IMR-90 (cell line): ENCODE data around the gene SPIN1.

ENCODE experiments used
- CEBPB ChIP-seq: IDR thresholded peaks from 2 replicates; pipeline ENCODE4 v1.6.1; 2012; ENCODE audit warnings: low read depth, low read length, improper control_type of control experiment
- CHD1 ChIP-seq: IDR thresholded peaks from 2 replicates; pipeline ENCODE4 v1.6.1; 2012; ENCODE audit warnings: low read depth, low read length, improper control_type of control experiment
- ELK1 ChIP-seq: fragments of 150-350 bp; IDR thresholded peaks from 2 replicates; pipeline ENCODE4 v1.6.1; 2016; ENCODE audit warnings: low read depth, mild to moderate bottlenecking, low read length, moderate library complexity, borderline replicate concordance
- FOS ChIP-seq: fragments of 150-350 bp; IDR thresholded peaks from 2 replicates; pipeline ENCODE4 v1.6.1; 2016; ENCODE audit warnings: low read depth, low read length
- MAZ ChIP-seq: IDR thresholded peaks from 2 replicates; pipeline ENCODE4 v1.6.1; 2012; ENCODE audit warnings: low read depth, mild to moderate bottlenecking, low read length, improper control_type of control experiment, moderate library complexity, borderline replicate concordance
- MXI1 ChIP-seq: IDR thresholded peaks from 2 replicates; pipeline ENCODE4 v1.6.1; 2012; ENCODE audit warnings: low read depth, mild to moderate bottlenecking, low read length, moderate library complexity, borderline replicate concordance
- NFE2L2 ChIP-seq: fragments of 150-350 bp; IDR thresholded peaks from 2 replicates; pipeline ENCODE4 v1.6.1; 2016; ENCODE audit warnings: low read depth, mild to moderate bottlenecking, low read length
- POLR2A ChIP-seq: IDR thresholded peaks from 2 replicates; pipeline ENCODE4 v1.6.1; 2012; ENCODE audit warnings: mild to moderate bottlenecking, low read depth, low read length
- RAD21 ChIP-seq: IDR thresholded peaks from 2 replicates; pipeline ENCODE4 v1.6.1; 2012; ENCODE audit warnings: low read length, improper control_type of control experiment
- RCOR1 ChIP-seq: IDR thresholded peaks from 2 replicates; pipeline ENCODE4 v1.6.1; 2012; ENCODE audit warnings: mild to moderate bottlenecking, low read length, improper control_type of control experiment; ENCODE audit not compliant: insufficient replicate concordance
- RFX5 ChIP-seq: IDR thresholded peaks from 2 replicates; pipeline ENCODE4 v1.8.0; 2012; ENCODE audit warnings: low read depth, mild to moderate bottlenecking, low read length, moderate library complexity
- TF ChIP-seq, protein P1 (sequence below): conservative IDR thresholded peaks from 2 replicates; pipeline ENCODE4 v1.5.1; 2012; ENCODE audit warnings: mild to moderate bottlenecking, low read depth, low read length, improper control_type of control experiment
- TF ChIP-seq, protein P2 (sequence below): fragments of 150-350 bp; IDR thresholded peaks from 2 replicates; pipeline ENCODE4 v1.6.1; 2017; ENCODE audit warnings: mild to moderate bottlenecking, antibody characterized with exemption, low read length, low read depth

- TF ChIP-seq NFE2L2 (no peak), RFX5 (no peak), RAD21 (no peak), POLR2A (no peak), FOS (no peak), CHD1 (no peak), MAZ (no peak), CEBPB (no peak), ELK1 (no peak), RCOR1 (no peak), MXI1 (no peak)
- TF ChIP-seq, protein P1, sequence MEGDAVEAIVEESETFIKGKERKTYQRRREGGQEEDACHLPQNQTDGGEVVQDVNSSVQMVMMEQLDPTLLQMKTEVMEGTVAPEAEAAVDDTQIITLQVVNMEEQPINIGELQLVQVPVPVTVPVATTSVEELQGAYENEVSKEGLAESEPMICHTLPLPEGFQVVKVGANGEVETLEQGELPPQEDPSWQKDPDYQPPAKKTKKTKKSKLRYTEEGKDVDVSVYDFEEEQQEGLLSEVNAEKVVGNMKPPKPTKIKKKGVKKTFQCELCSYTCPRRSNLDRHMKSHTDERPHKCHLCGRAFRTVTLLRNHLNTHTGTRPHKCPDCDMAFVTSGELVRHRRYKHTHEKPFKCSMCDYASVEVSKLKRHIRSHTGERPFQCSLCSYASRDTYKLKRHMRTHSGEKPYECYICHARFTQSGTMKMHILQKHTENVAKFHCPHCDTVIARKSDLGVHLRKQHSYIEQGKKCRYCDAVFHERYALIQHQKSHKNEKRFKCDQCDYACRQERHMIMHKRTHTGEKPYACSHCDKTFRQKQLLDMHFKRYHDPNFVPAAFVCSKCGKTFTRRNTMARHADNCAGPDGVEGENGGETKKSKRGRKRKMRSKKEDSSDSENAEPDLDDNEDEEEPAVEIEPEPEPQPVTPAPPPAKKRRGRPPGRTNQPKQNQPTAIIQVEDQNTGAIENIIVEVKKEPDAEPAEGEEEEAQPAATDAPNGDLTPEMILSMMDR, result no peak
- TF ChIP-seq, protein P2, sequence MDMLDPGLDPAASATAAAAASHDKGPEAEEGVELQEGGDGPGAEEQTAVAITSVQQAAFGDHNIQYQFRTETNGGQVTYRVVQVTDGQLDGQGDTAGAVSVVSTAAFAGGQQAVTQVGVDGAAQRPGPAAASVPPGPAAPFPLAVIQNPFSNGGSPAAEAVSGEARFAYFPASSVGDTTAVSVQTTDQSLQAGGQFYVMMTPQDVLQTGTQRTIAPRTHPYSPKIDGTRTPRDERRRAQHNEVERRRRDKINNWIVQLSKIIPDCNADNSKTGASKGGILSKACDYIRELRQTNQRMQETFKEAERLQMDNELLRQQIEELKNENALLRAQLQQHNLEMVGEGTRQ, result no peak
Measured at GRCh38 chr9:88426651-88427050, 38.4 kb downstream of the SPIN1 start.
